ENCODE results near the gene ADAMTSL2.
A peak's percentile ranks its signal among the peaks of the same experiment; 100 is the strongest.

Gene ADAMTSL2

GRCh38 chr9:133609311-133610098, 75.0 kb downstream of the ADAMTSL2 start, which contains the start of gene FAM163B:
FAM163B (minus strand) TSS chr9:133609389; CDS start chr9:133580223, 29,166 bp downstream.
- peak; percentile 22 for DNase-seq

- DNase-seq, result peak; percentile 86
These were observed 76.3 kb downstream of the ADAMTSL2 start for GRCh38 chr9:133610845-133611244.

- DNase-seq, result no peak
These were observed 77.5 kb downstream of the ADAMTSL2 start for GRCh38 chr9:133612051-133612450.

- peak; percentile 45 for DNase-seq
These were observed 78.3 kb downstream of the ADAMTSL2 start for GRCh38 chr9:133612816-133613215.

- no peak for DNase-seq
These were observed 78.9 kb downstream of the ADAMTSL2 start for GRCh38 chr9:133613432-133613831.

- DNase-seq, result no peak
These were observed 79.6 kb downstream of the ADAMTSL2 start for GRCh38 chr9:133614056-133614455.

GRCh38 chr9:133614678-133615077, 80.2 kb downstream of the ADAMTSL2 start:
- DNase-seq, result no peak

GRCh38 chr9:133615186-133615585, 80.7 kb downstream of the ADAMTSL2 start:
- DNase-seq, result peak; percentile 37

- no peak for DNase-seq
These were observed 81.2 kb downstream of the ADAMTSL2 start for GRCh38 chr9:133615606-133616188.

DNA sequence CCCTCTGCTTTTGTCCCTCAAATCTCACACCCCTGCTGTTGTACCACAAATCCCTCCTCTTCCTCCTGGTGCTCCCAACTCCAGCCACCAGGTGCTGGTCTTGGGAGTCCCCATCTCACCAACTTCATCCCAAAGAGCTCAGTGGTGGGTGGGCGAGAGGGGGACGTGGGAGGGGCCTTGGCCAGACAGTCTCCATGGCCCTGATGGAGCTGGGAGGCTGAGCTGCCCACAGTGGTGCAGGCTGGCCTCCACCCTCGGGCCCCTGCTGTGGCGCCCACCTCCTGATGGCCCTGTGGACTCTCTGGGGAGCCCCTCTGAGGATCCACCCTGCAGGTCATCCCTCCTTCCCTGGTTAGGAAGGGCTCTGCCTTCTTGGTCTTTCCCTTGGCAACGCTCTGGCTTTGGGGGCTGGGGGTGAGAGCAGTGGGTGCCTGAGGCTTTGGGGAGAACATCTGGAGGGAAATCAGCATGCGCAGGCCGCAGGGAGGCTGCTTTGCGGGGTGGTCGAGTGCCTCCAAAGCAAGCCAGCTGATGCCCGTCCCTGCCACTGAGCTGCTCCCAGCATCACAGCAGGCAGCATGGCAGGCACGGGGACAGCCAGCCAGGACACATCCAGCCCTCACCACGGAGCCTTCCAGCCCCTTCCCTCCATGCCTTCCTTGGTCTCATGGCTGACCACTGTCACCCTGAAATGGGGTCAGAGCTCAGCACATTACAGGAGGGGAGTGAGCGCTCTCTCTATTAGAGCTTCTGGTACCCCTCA, 82.3 kb downstream of the ADAMTSL2 start:
- no peak for DNase-seq

GRCh38 chr9:133618726-133619125, 84.2 kb downstream of the ADAMTSL2 start:
- no peak for DNase-seq

DNA sequence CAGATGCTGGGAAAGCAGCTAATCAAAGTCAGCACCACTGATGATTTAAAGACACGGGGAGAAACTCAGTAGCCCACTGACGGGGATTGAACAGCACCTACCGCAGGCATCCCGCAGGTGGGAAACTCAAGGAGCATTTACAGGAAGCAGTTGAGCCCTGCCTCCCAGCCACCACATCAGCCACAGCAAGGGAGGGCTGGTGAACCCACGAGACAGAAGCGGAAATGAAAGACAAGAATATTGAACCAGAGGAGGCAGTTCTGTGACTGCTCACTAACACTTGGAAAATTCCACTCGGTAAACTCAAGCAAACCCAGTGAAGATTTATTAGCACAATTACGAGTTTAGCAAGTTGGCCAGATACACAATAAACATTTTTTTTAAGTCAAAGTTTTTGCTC, 85.3 kb downstream of the ADAMTSL2 start:
- no peak for DNase-seq

DNA sequence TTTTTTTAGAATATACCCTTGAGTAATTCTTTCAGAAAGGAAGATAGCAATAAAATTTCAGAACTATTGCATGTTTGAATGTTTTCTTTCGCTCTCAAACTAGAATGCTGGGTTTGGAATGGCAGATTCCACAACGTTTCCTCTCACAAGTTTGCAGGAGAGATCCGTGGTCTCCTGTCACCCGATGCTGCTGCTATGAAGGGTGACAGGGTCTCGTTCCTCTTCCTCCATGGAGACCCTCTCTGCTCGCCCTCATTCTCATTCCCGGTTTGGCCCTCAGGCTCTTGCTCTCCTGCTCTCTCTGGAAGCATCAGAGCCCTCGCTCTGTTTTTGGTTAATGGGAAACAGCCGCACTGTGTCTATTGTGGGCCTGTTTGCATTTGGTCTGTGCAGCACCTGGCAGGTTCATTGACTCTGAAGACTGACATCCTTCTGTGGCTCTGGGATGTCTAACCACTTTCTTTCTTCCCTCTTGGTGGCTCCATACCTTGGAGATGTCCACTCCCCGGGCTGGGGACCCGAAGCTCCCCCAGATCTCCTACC, 87.3 kb downstream of the ADAMTSL2 start:
- DNase-seq, result no peak

GRCh38 chr9:133622555-133622954, 88.1 kb downstream of the ADAMTSL2 start:
- DNase-seq, result no peak

Data from DMS79 (cell line).